ENCODE measurements around the gene HOXA3. TPM values are rescaled to one million over a fixed set of nuclear protein-coding genes. Genes with fewer than 3 reads are reported as not detected.
A peak's percentile ranks its signal among the peaks of the same experiment; 100 is the strongest.

HOXA3 gene
- total RNA-seq, 1 donor from 2014 or later: not detected

GRCh38 chr7:27112955-27113949, 39.1 kb downstream of the HOXA3 start:
- H4K20me1 ChIP-seq (ENCODE audit: low read depth): peaks cover 95% of the 10 kb centered on the region
- Mint-ChIP-seq H3K4me3 (no peak overlapping the region), H3K27me3 (ENCODE audit: insufficient read depth, low read depth) (peaks cover 90% of the 10 kb centered on the region), H3K4me1 (no peaks in the 10 kb centered on the region), H3K27ac (no peak overlapping the region), H3K36me3 (no peaks in the 10 kb centered on the region), H3K9me3 (peaks cover 3% of the 10 kb centered on the region)
- H3K9ac ChIP-seq: no peak overlapping the region
- H3K27me3 ChIP-seq: peaks cover 100% of the 10 kb centered on the region
- H3K4me2 ChIP-seq: no peak overlapping the region
- H3K4me1 ChIP-seq: no peaks in the 10 kb centered on the region
- no peaks in the 10 kb centered on the region for H3K9me3 ChIP-seq (ENCODE audit: low read depth)
- H3K79me2 ChIP-seq (ENCODE audit: low read depth): no peaks in the 10 kb centered on the region
- H3K27ac ChIP-seq: no peak overlapping the region
- no peaks in the 10 kb centered on the region for H3K36me3 ChIP-seq
- peaks cover 13% of the 10 kb centered on the region for H3F3A ChIP-seq (ENCODE audit: low read depth)
- DNase-seq (ENCODE audit: low spot score): peak; percentile 68
- H3K4me3 ChIP-seq: no peak overlapping the region
- H2AFZ ChIP-seq (replicated peaks): no peak overlapping the region
- TF ChIP-seq EZH2phosphoT487 (IDR thresholded peaks at IDR 0.05): peak; percentile 98
- TF ChIP-seq CTCF (IDR thresholded peaks at IDR 0.05): no peak
- peak; percentile 99 for TF ChIP-seq EZH2 (IDR thresholded peaks at IDR 0.05)

DNA sequence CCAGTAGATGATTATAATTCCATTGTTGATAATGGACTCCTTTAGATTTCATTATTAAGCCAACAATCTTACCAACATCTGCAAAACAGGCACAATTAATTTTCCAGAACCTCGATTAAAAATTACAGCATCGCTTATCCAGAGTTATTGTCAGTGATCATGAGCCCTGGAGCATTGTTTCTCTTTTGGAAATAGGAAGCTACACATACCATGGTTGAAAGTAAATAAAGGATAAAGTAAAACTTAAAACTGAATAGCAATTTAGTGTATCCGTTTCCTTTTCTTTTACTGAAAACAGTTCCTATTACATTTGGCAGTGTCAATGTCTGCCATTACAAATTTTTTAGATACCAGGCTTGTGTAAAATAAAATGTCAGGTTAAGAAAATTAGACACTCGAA, 40.0 kb downstream of the HOXA3 start:
- Histone ChIP-seq H4K20me1 (ENCODE audit: low read depth) (peaks cover 95% of the 10 kb centered on the region), H3K79me2 (ENCODE audit: low read depth) (no peaks in the 10 kb centered on the region)

DNA sequence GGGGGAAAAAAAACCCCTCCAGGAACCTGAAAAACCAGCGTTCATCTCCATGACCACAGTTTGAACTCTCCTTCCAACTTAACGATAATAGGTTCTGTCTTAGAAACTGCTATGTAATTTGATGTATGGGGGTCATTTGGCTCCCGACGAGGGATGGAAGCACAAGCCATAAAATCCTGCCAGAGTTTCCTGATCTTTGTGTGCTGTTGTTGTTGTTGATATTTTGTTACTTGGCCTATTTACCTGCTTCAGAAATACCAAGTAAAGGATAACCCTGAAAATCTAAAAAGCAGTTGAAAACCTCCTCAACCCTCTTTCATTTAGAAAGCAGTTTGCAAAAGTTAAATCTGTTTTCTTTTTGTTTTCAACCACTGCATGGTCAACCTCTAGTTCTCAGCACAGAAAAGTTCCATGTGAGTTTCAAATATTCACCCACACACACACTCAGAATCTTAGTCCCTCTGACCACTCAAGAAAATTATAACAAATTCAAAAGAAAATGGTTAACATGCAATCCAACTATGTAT, 40.6 kb downstream of the HOXA3 start:
- Histone ChIP-seq H3K4me2 (no peak overlapping the region), H3K9me3 (ENCODE audit: low read depth) (no peaks in the 10 kb centered on the region), H3K4me1 (no peaks in the 10 kb centered on the region), H4K20me1 (ENCODE audit: low read depth) (peaks cover 95% of the 10 kb centered on the region), H3K9ac (no peak overlapping the region), H3K27ac (no peak overlapping the region), H3K4me3 (no peak overlapping the region), H3K79me2 (ENCODE audit: low read depth) (no peaks in the 10 kb centered on the region), H3F3A (ENCODE audit: low read depth) (peaks cover 13% of the 10 kb centered on the region), H2AFZ (replicated peaks) (no peak overlapping the region), H3K36me3 (no peaks in the 10 kb centered on the region), H3K27me3 (peaks cover 100% of the 10 kb centered on the region)
- Mint-ChIP-seq H3K27me3 (ENCODE audit: insufficient read depth, low read depth) (peaks cover 88% of the 10 kb centered on the region), H3K27ac (no peak overlapping the region), H3K4me3 (no peak overlapping the region), H3K4me1 (no peaks in the 10 kb centered on the region), H3K9me3 (peaks cover 3% of the 10 kb centered on the region), H3K36me3 (no peaks in the 10 kb centered on the region)
- TF ChIP-seq EZH2 (IDR thresholded peaks at IDR 0.05) (no peak), CTCF (IDR thresholded peaks at IDR 0.05) (no peak), EZH2phosphoT487 (IDR thresholded peaks at IDR 0.05) (no peak)
- DNase-seq (ENCODE audit: low spot score): no peak

More for the DNA sequence above, 40.0 kb downstream of the HOXA3 start:
- Histone ChIP-seq H3K4me2 (no peak overlapping the region), H3F3A (ENCODE audit: low read depth) (peaks cover 13% of the 10 kb centered on the region), H3K4me3 (no peak overlapping the region), H3K27me3 (peaks cover 100% of the 10 kb centered on the region), H3K9ac (no peak overlapping the region), H3K4me1 (no peaks in the 10 kb centered on the region), H2AFZ (replicated peaks) (no peak overlapping the region), H3K9me3 (ENCODE audit: low read depth) (no peaks in the 10 kb centered on the region), H3K36me3 (no peaks in the 10 kb centered on the region), H3K27ac (no peak overlapping the region)
- peaks cover 88% of the 10 kb centered on the region for H3K27me3 Mint-ChIP-seq (ENCODE audit: insufficient read depth, low read depth)
- H3K36me3 Mint-ChIP-seq: no peaks in the 10 kb centered on the region
- TF ChIP-seq EZH2phosphoT487 (IDR thresholded peaks at IDR 0.05): no peak
- no peak for TF ChIP-seq CTCF (IDR thresholded peaks at IDR 0.05)
- DNase-seq (ENCODE audit: low spot score): no peak
- H3K9me3 Mint-ChIP-seq: peaks cover 3% of the 10 kb centered on the region
- H3K4me3 Mint-ChIP-seq: no peak overlapping the region
- no peak overlapping the region for H3K27ac Mint-ChIP-seq
- H3K4me1 Mint-ChIP-seq: no peaks in the 10 kb centered on the region

Data from neural progenitor cell (in vitro differentiated cells).